HUES48 (cell line): ENCODE data around the gene PRKN.

Source experiments
- H3K27ac ChIP-seq: one replicate; pipeline ENCODE4 v1.7.0; 2013; ENCODE audit warnings: low read depth, low read length, inconsistent platforms
- H3K27me3 ChIP-seq: 2 replicates; pipeline ENCODE4 v1.6.1; 2013; ENCODE audit warnings: mild to moderate bottlenecking, low read length; ENCODE audit not compliant: control insufficient read depth, insufficient read depth
- H3K36me3 ChIP-seq: 2 replicates; pipeline ENCODE4 v1.6.1; 2013; ENCODE audit warnings: low read length; ENCODE audit not compliant: control insufficient read depth, insufficient read depth
- H3K4me1 ChIP-seq: 2 replicates; pipeline ENCODE4 v1.6.1; 2013; ENCODE audit warnings: mild to moderate bottlenecking, low read length; ENCODE audit not compliant: control insufficient read depth, insufficient read depth
- H3K4me3 ChIP-seq: 2 replicates; pipeline ENCODE4 v1.5.1; 2013; ENCODE audit warnings: mild to moderate bottlenecking, low read depth, low read length
- H3K9ac ChIP-seq: 2 replicates; pipeline ENCODE4 v1.6.1; 2013; ENCODE audit warnings: mild to moderate bottlenecking, low read depth, low read length, moderate library complexity
- H3K9me3 ChIP-seq: 2 replicates; pipeline ENCODE4 v1.6.1; 2013; ENCODE audit warnings: low read length; ENCODE audit not compliant: control insufficient read depth, insufficient read depth

PRKN gene

DNA sequence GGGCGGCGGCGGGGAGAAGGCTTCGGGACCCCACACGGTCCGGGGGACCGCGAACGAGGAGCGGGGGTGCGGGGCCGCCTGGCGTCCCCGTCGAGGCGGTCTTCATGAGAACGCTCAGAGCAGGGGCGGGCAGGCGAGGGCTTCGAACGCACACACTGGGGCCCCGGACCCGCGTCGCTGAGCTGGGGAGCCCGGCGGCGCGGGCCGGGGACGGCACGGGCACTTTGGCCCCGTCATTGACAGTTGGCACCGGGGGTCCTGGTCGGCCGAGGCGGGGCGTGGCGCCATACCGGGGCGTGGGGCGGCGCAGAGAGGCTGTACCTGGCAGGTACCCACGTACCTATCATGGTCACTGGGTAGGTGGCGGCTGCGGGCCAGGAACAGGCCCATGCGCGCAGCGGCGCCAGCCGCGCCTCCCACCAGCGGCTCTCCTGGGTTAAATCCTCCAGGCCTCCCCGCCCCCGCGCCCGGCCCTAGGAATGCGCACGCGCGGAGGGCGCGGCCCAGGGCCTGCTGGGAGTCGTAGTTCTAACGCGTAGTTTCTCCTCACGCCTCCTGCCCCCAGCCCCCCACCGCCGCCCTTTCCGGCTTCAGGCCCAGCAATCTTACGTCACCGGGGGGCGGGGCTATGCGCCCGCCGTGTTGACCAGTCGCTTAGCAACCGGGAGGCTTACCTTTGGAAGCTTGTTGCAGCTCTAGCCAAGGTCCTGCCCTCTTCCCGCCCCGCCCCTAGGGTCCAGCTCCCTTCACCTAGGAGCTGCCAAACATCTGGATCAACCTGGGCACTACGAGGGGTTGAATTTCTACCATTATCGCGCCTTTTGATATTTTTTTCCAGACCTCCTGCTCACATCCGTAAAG, at the start of gene PRKN, which contains the start of gene PACRG:
Gene PRKN (minus strand): TSS at position 445 of the 861 bp plus-strand sequence.
Gene PACRG (plus strand): TSS at position 653 of the 861 bp plus-strand sequence.
- peaks cover 12% of the 10 kb centered on the region for H3K4me1 ChIP-seq
- H3K27ac ChIP-seq, result peak within 1 kb of the TSS; percentile 28
- H3K27me3 ChIP-seq, result peaks cover 5% of the 10 kb centered on the region
- H3K36me3 ChIP-seq, result no peaks in the 10 kb centered on the region
- H3K9me3 ChIP-seq, result no peaks in the 10 kb centered on the region
- H3K4me3 ChIP-seq, result peak within 1 kb of the TSS; percentile 90
- peak within 1 kb of the TSS; percentile 45 for H3K9ac ChIP-seq

DNA sequence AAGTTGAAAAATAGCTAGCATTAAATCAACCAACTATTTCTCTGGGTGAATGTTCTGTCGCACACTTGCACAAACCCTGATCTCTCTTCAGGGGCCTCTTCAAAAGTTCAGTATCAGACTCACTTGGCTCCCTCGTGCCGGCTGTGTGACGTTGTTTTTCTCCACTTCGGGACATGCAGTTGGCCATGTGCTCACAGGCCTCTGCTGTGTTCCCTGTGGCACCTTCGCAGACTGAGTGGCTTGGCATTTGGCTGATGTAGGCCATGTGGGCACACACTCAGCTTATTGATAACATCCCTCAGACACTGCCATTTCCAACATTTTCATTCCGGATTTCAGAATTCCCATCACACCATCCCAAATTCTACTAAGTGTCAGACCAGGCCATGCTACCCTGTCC, 49.5 kb upstream of the PRKN start:
- H3K4me3 ChIP-seq, result no peak overlapping the region
- no peak overlapping the region for H3K27ac ChIP-seq

DNA sequence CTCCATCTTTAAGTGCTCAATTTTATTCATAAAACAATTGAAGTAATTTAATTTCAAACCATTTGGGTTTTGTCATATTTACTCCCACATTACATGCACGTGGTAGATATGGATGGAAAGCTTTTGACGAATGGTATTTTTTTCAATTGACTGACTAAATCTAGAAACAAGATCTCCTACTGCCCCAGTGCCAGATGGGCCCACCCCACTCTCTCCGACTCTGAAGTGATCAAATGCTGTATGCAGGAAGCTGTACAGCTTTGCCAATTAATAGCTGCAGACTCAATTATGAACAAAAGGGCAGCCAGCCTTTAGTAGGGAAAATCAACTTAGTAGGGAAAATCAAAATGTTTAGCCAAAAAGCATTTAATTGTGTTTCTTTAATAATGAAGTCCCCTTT, 46.4 kb upstream of the PRKN start:
- H3K9me3 ChIP-seq, result no peaks in the 10 kb centered on the region
- no peak overlapping the region for H3K4me3 ChIP-seq
- no peaks in the 10 kb centered on the region for H3K27me3 ChIP-seq
- H3K9ac ChIP-seq, result no peak overlapping the region
- no peaks in the 10 kb centered on the region for H3K36me3 ChIP-seq
- no peak overlapping the region for H3K27ac ChIP-seq
- H3K4me1 ChIP-seq, result no peaks in the 10 kb centered on the region

More for the DNA sequence above, 49.5 kb upstream of the PRKN start:
- H3K36me3 ChIP-seq, result no peaks in the 10 kb centered on the region
- no peaks in the 10 kb centered on the region for H3K4me1 ChIP-seq
- H3K27me3 ChIP-seq, result no peaks in the 10 kb centered on the region
- H3K9me3 ChIP-seq, result peaks cover 2% of the 10 kb centered on the region; the same call in 1 of the 2 replicates
- H3K9ac ChIP-seq, result no peak overlapping the region

DNA sequence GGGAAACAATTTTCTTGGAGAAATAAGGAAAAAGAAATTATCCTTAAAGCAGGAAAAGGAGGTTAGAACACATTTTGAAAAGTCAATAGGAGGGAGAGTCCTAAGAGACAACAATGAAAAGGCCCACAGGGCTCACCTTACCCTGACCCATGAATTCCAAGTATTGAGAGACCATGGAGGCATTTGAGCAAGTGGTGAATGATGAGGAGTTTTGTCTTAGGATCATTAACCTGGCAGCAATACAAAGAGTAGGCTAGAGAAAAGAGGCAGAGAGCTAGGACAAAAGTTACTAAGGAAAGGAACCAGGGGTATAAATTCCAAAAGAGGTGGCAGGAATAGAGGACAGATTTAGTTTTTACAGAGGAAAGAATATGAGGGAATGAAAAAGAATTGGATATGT, 44.9 kb upstream of the PRKN start:
- H3K9ac ChIP-seq, result no peak overlapping the region
- no peaks in the 10 kb centered on the region for H3K27me3 ChIP-seq
- no peaks in the 10 kb centered on the region for H3K4me1 ChIP-seq
- H3K36me3 ChIP-seq, result no peaks in the 10 kb centered on the region
- no peak overlapping the region for H3K4me3 ChIP-seq
- no peaks in the 10 kb centered on the region for H3K9me3 ChIP-seq
- no peak overlapping the region for H3K27ac ChIP-seq

DNA sequence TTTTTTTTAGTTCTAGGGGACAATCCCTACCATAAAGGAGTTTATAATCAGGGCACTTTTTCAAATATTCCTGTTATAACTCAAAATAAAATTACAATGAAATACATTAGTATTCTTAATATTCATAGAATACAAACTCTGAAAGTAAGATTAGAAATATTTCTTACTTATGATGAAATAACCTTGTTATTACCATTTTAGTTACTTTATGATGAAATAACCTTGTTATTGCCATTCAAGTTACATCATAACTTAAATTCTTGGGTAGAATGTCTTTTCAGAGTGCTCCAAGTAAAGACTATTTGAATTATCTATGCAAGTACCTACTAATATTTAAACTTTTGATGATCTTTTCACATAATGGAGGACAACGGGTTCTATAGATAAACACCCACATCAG, 43.4 kb upstream of the PRKN start:
- H3K27ac ChIP-seq, result no peak overlapping the region
- H3K36me3 ChIP-seq, result no peaks in the 10 kb centered on the region
- no peak overlapping the region for H3K9ac ChIP-seq
- H3K4me1 ChIP-seq, result no peaks in the 10 kb centered on the region
- no peaks in the 10 kb centered on the region for H3K27me3 ChIP-seq
- H3K9me3 ChIP-seq, result no peaks in the 10 kb centered on the region
- H3K4me3 ChIP-seq, result no peak overlapping the region

DNA sequence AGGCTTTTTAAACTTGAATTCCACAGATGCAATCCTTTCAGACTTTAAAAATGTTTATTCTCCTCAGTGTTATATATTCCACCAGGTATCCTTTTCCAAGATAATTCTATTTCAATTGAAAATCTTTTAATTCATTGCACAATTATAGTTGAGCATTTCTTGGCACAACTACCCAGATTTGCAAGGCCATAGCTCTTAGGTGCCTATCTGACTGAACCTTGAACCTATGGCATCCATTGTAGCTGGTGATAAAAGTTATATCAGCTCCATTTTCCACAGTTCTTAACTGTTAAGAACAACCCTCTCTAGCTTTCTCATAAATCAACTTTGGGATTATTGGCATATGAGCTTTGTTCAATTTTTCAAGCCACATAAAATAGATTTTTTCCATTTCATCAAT, 42.6 kb upstream of the PRKN start:
- no peaks in the 10 kb centered on the region for H3K4me1 ChIP-seq

DNA sequence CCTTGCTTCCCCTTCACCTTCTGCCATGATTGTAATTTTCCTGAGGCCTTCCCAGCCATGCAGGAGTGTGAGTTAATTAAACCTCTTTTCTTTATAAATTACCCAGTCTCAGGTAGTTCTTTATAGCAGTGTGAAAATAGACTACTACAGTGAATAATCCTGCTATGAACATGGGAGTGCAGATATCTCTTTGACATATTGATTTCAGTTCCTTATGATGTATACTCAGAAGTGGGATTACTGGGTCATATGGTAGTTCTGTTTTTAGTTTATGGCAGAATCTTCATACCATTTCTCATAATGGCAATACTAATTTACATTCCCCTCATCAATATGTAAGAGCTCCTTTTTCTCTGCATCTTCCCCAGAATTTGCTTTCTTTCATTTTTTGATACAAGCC, 26.2 kb upstream of the PRKN start:
- Histone ChIP-seq H3K4me3 (no peak overlapping the region), H3K4me1 (no peaks in the 10 kb centered on the region), H3K27me3 (no peaks in the 10 kb centered on the region), H3K9ac (no peak overlapping the region), H3K9me3 (no peaks in the 10 kb centered on the region), H3K36me3 (no peaks in the 10 kb centered on the region), H3K27ac (no peak overlapping the region)

More for the DNA sequence above, 42.6 kb upstream of the PRKN start:
- Histone ChIP-seq H3K9me3 (no peaks in the 10 kb centered on the region), H3K9ac (no peak overlapping the region), H3K36me3 (no peaks in the 10 kb centered on the region), H3K27ac (no peak overlapping the region), H3K4me3 (no peak overlapping the region), H3K27me3 (no peaks in the 10 kb centered on the region)

DNA sequence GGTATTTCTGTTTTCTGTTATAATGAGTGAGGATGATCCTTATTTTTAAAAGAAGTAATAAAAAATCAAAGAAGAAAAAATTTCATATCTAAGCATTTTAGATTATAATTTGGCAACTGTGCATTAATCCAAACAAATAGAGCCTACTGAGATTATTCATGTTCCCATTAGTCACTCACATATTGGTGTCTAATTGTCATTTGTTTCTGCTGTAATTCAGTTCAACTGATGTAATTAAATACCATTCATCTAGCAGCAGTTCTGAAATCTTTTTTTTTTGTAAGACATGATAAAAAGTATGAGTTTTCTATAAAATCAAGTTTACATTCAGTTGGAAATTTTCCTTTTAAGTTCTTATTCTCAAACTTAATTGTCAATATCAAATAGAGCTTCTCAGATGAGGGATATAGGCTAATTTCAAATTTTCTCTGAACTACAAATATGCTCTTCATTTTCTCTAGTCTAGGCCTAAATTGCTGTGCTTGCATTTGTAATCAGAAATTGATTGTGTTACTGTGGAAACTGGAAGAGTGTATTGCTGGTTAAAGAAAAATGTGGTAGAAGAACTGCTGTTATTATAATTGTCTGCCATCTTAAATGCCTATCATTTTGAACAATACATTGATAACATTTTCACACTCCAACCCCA, 23.8 kb upstream of the PRKN start:
- no peaks in the 10 kb centered on the region for H3K4me1 ChIP-seq
- H3K27me3 ChIP-seq, result no peaks in the 10 kb centered on the region
- no peak overlapping the region for H3K27ac ChIP-seq
- no peaks in the 10 kb centered on the region for H3K36me3 ChIP-seq
- H3K9ac ChIP-seq, result no peak overlapping the region
- no peak overlapping the region for H3K4me3 ChIP-seq
- H3K9me3 ChIP-seq, result no peaks in the 10 kb centered on the region

DNA sequence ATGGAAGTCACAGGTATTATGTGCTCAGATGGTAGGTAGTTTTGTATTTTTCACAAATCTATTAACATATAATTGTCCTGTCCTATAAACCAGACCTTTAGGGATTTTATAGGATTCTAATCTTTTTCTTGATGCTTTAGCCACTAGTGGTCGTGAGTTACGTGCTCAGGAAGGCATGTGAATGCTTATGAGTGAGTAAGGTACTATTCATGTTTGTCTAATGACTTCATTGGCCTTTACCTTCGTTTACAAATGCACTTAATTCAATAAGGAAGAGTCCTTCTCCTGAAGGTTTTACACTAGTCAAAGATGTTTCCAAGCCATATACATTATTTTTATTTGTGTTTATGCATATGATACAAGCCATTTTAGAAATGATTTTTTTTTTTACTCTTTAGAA, 23.2 kb upstream of the PRKN start:
- Histone ChIP-seq H3K36me3 (no peaks in the 10 kb centered on the region), H3K9me3 (no peaks in the 10 kb centered on the region), H3K9ac (no peak overlapping the region), H3K4me3 (no peak overlapping the region), H3K27me3 (no peaks in the 10 kb centered on the region), H3K27ac (no peak overlapping the region), H3K4me1 (no peaks in the 10 kb centered on the region)

DNA sequence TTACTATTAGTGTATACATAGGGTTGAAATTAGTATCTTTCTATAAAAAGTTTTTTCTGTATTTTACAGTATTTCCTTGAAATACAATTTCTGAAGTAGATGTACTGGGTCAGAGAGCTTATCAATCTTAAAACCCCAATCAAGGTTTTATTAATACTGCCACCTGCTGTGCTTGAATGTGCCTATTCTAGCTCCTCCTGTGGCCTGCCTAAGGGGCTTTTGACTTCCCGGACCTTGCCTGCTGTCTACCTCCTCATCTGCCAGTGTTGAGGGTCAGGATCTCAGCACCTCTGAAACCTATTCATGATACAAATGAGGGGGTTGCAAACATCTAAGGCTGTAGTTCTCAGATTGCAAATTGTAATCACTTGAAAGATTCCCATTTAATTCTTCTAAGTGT, 9.4 kb upstream of the PRKN start:
- Histone ChIP-seq H3K36me3 (no peaks in the 10 kb centered on the region), H3K27me3 (no peaks in the 10 kb centered on the region), H3K9me3 (no peaks in the 10 kb centered on the region), H3K27ac (no peak overlapping the region), H3K4me3 (no peak overlapping the region), H3K4me1 (no peaks in the 10 kb centered on the region), H3K9ac (no peak overlapping the region)

DNA sequence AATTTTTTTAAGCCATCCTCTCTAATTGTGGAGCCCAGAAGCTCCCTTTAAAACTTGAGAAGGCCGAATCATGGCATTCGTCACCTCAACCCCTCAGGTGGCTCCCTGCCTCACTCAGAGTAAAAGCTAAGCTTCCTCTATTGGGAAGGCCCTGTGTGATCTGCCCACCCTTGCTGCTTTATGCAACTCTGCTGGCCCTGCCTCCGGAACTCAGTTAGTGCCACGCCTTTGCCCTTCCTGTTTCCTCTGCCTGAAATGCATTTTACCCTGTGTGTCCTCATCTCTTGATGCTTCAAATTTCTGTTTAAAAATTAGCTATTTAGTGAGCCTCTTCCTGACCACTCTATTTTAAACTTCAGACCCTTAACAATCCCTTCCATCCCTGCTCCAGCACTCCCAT, 5.9 kb upstream of the PRKN start:
- no peak overlapping the region for H3K9ac ChIP-seq

More for the DNA sequence above, 5.9 kb upstream of the PRKN start:
- Histone ChIP-seq H3K27ac (no peak overlapping the region), H3K4me3 (no peak overlapping the region), H3K27me3 (no peaks in the 10 kb centered on the region), H3K4me1 (no peaks in the 10 kb centered on the region), H3K36me3 (no peaks in the 10 kb centered on the region), H3K9me3 (no peaks in the 10 kb centered on the region)
